Measurements from ENCODE around the gene EPHB4.

GRCh38 chr7:100861616-100861985, 34.3 kb upstream of the EPHB4 start:
- TF ChIP-seq, protein P1, sequence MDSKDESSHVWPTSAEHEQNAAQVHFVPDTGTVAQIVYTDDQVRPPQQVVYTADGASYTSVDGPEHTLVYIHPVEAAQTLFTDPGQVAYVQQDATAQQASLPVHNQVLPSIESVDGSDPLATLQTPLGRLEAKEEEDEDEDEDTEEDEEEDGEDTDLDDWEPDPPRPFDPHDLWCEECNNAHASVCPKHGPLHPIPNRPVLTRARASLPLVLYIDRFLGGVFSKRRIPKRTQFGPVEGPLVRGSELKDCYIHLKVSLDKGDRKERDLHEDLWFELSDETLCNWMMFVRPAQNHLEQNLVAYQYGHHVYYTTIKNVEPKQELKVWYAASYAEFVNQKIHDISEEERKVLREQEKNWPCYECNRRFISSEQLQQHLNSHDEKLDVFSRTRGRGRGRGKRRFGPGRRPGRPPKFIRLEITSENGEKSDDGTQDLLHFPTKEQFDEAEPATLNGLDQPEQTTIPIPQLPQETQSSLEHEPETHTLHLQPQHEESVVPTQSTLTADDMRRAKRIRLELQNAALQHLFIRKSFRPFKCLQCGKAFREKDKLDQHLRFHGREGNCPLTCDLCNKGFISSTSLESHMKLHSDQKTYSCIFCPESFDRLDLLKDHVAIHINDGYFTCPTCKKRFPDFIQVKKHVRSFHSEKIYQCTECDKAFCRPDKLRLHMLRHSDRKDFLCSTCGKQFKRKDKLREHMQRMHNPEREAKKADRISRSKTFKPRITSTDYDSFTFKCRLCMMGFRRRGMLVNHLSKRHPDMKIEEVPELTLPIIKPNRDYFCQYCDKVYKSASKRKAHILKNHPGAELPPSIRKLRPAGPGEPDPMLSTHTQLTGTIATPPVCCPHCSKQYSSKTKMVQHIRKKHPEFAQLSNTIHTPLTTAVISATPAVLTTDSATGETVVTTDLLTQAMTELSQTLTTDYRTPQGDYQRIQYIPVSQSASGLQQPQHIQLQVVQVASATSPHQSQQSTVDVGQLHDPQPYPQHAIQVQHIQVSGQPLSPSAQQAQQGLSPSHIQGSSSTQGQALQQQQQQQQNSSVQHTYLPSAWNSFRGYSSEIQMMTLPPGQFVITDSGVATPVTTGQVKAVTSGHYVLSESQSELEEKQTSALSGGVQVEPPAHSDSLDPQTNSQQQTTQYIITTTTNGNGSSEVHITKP (tag by site-specific recombination; IDR thresholded peaks at IDR 0.05): no peak
- TF ChIP-seq, protein P2, sequence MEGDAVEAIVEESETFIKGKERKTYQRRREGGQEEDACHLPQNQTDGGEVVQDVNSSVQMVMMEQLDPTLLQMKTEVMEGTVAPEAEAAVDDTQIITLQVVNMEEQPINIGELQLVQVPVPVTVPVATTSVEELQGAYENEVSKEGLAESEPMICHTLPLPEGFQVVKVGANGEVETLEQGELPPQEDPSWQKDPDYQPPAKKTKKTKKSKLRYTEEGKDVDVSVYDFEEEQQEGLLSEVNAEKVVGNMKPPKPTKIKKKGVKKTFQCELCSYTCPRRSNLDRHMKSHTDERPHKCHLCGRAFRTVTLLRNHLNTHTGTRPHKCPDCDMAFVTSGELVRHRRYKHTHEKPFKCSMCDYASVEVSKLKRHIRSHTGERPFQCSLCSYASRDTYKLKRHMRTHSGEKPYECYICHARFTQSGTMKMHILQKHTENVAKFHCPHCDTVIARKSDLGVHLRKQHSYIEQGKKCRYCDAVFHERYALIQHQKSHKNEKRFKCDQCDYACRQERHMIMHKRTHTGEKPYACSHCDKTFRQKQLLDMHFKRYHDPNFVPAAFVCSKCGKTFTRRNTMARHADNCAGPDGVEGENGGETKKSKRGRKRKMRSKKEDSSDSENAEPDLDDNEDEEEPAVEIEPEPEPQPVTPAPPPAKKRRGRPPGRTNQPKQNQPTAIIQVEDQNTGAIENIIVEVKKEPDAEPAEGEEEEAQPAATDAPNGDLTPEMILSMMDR (tag by site-specific recombination; IDR thresholded peaks at IDR 0.05): no peak
- TF ChIP-seq REST (tag by site-specific recombination; IDR thresholded peaks at IDR 0.05): no peak
- TF ChIP-seq ZBTB26 (tag by site-specific recombination; optimal IDR thresholded peaks at IDR 0.05): no peak
- TF ChIP-seq ZNF174 (tag by site-specific recombination; IDR thresholded peaks at IDR 0.05): no peak
- no peak for TF ChIP-seq ZBTB21 (tag by site-specific recombination; IDR thresholded peaks at IDR 0.05)
- TF ChIP-seq, protein P3, sequence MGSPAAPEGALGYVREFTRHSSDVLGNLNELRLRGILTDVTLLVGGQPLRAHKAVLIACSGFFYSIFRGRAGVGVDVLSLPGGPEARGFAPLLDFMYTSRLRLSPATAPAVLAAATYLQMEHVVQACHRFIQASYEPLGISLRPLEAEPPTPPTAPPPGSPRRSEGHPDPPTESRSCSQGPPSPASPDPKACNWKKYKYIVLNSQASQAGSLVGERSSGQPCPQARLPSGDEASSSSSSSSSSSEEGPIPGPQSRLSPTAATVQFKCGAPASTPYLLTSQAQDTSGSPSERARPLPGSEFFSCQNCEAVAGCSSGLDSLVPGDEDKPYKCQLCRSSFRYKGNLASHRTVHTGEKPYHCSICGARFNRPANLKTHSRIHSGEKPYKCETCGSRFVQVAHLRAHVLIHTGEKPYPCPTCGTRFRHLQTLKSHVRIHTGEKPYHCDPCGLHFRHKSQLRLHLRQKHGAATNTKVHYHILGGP (tag by site-specific recombination; IDR thresholded peaks at IDR 0.05): no peak
